PC-3 (cell line): ENCODE results near the gene UNK. TPM values are rescaled to one million over a fixed set of nuclear protein-coding genes. Genes with fewer than 3 reads are reported as not detected.

Source experiments
- ATAC-seq: fragments of 200-7000 bp; cut with Tn5 transposase; 2 replicates; pipeline ENCODE4 v1.9.1; 2020; ENCODE audit warnings: mild to moderate bottlenecking, moderate library complexity
- BruUV-seq: library from RNA; stranded (reverse); fragments of 400-500 nt; replicated peaks from 2 replicates; lab custom pipeline; 2021; lab: Mats Ljungman, UMichigan
- CTCF ChIA-PET: fragments of 300-600 bp; sonication (Branson Sonifier 250); formaldehyde crosslinking; loops from one replicate; lab custom pipeline; 2022; ENCODE audit warnings: antibody characterized with exemption; lab: Charles Lee
- POLR2A ChIA-PET: fragments of 300-600 bp; sonication (Branson Sonifier 250); formaldehyde crosslinking; loops from one replicate; lab custom pipeline; 2022; ENCODE audit warnings: antibody characterized with exemption; ENCODE audit not compliant: unreplicated experiment; lab: Charles Lee
- DNase-seq: peaks from one replicate; pipeline ENCODE4 v3.0.0-alpha.2; 2015
- H2AFZ ChIP-seq: fragments of 300-600 bp; sonication (generic); 2 replicates; pipeline ENCODE4 v1.6.0; 2016; ENCODE audit warnings: antibody characterized with exemption, low read length
- H3F3A ChIP-seq: fragments of 300-600 bp; sonication (generic); one replicate; pipeline ENCODE4 v1.6.0; 2017; ENCODE audit warnings: antibody characterized with exemption, low read length, control low read depth, mild to moderate bottlenecking; ENCODE audit not compliant: unreplicated experiment
- H3K27ac ChIP-seq: fragments of 300-600 bp; sonication (generic); 2 replicates; pipeline ENCODE4 v1.5.1; 2016; ENCODE audit warnings: mild to moderate bottlenecking, low read length
- H3K27me3 ChIP-seq: fragments of 300-600 bp; sonication (generic); 2 replicates; pipeline ENCODE4 v1.6.1; 2016; ENCODE audit warnings: low read length, mixed read lengths
- H3K36me3 ChIP-seq: fragments of 300-600 bp; sonication (generic); 2 replicates; pipeline ENCODE4 v1.6.1; 2016; ENCODE audit warnings: low read depth, mixed run types, low read length, mixed read lengths
- H3K4me1 ChIP-seq: fragments of 300-600 bp; sonication (generic); 2 replicates; pipeline ENCODE4 v1.5.1; 2016; ENCODE audit warnings: low read length; ENCODE audit not compliant: insufficient read depth
- H3K4me2 ChIP-seq: fragments of 300-600 bp; sonication (generic); 2 replicates; pipeline ENCODE4 v1.6.0; 2016; ENCODE audit warnings: low read length
- H3K4me3 ChIP-seq: fragments of 300-600 bp; sonication (generic); 2 replicates; pipeline ENCODE4 v1.5.1; 2016; ENCODE audit warnings: mild to moderate bottlenecking, low read length, mixed read lengths
- H3K79me2 ChIP-seq: fragments of 300-600 bp; sonication (generic); 2 replicates; pipeline ENCODE4 v1.6.1; 2017; ENCODE audit warnings: low read length, mixed read lengths
- H3K9ac ChIP-seq: fragments of 300-600 bp; sonication (generic); 2 replicates; pipeline ENCODE4 v1.6.0; 2016; ENCODE audit warnings: mild to moderate bottlenecking, low read length
- H3K9me2 ChIP-seq: fragments of 300-600 bp; sonication (generic); replicated peaks from 2 replicates; pipeline ENCODE4 v1.6.1; 2016; ENCODE audit warnings: mixed run types, low read length, mixed read lengths
- H3K9me3 ChIP-seq: fragments of 300-600 bp; sonication (generic); 2 replicates; pipeline ENCODE4 v1.6.1; 2016; ENCODE audit warnings: low read length, mixed read lengths
- H4K20me1 ChIP-seq: fragments of 300-600 bp; sonication (generic); 2 replicates; pipeline ENCODE4 v1.6.1; 2016; ENCODE audit warnings: low read length, mixed read lengths
- CTCF ChIP-seq: fragments of 300-600 bp; sonication (generic); conservative IDR thresholded peaks from 2 replicates; pipeline ENCODE4 v1.5.1; 2017; ENCODE audit warnings: antibody characterized with exemption, low read depth, mild to moderate bottlenecking, low read length
- EZH2 ChIP-seq: fragments of 300-600 bp; sonication (generic); IDR thresholded peaks from one replicate; pipeline ENCODE4 v1.6.1; 2017; ENCODE audit warnings: antibody characterized with exemption, mild to moderate bottlenecking, low read length; ENCODE audit not compliant: unreplicated experiment
- EZH2phosphoT487 ChIP-seq: fragments of 300-600 bp; sonication (generic); IDR thresholded peaks from 2 replicates; pipeline ENCODE4 v1.6.1; 2018; ENCODE audit warnings: mild to moderate bottlenecking, antibody characterized with exemption, low read length, borderline replicate concordance
- intact Hi-C: fragments of 100-400 bp; cut with micrococcal nuclease; formaldehyde crosslinking; loops from 2 replicates; pipeline ENCODE4 v1.9.0; 2023
- total RNA-seq: library from RNA; depleted of rRNA; stranded (reverse); fragments of >200 nt; gene quantifications from 2 replicates; pipeline ENCODE4 v1.2.3, GENCODE V29; 2014

The UNK gene
- total RNA-seq, 1 experiment from 2014 or later = 21.8 TPM

DNA sequence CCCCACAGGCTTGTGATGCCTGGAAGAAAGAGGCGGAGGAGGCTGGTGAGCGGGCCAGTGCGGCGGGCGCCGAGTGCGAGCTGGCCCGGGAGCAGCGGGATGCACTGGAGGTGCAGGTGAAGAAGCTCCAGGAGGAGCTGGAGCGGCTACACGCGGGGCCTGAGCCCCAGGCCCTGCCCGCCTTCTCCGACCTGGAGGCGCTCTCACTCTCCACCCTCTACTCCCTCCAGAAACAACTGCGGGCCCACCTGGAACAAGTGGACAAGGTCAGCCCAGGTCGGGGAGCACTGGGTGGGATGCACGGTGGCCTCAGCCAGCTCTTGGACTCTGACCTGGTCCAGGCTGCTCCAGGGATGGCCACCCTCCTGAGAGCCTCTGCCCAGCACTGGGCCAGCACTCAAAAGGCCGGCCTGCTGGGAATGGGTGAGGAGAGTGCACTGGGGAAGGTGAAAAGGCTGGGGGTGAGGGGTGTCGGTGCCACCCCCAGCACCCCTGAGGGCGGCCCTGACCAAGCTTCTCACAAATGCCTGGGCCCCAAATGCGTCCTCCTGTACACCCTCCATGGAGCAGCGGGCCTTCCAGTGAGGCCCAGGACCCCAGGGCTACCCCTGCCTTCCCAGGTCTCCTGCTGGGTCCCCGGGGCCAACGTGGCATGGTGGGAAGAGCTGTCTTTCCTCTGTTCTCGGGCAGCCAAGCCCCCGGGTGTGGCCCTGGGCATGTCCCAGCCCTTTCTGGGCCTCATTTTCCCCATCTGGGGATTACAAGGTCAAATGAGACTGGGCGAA, 38.8 kb downstream of the UNK start:
- no peaks in the 10 kb centered on the region for H3K79me2 ChIP-seq
- H3K9me2 ChIP-seq = no peaks in the 10 kb centered on the region
- intact Hi-C loops = no loop called here
- H3K9ac ChIP-seq = no peak overlapping the region
- no peak overlapping the region for H3K4me2 ChIP-seq
- ChIA-PET POLR2A (no interaction called here), CTCF (no interaction called here)
- TF ChIP-seq CTCF = no peak
- no peak for TF ChIP-seq EZH2
- no peak for TF ChIP-seq EZH2phosphoT487
- no peaks in the 10 kb centered on the region for H4K20me1 ChIP-seq
- no peak overlapping the region for H2AFZ ChIP-seq
- no peaks in the 10 kb centered on the region for H3K9me3 ChIP-seq
- DNase-seq = no peak
- ATAC-seq = no peak
- no peak overlapping the region for H3K4me3 ChIP-seq
- no TSS peak for BruUV-seq
- no peaks in the 10 kb centered on the region for H3K4me1 ChIP-seq
- H3F3A ChIP-seq = no peaks in the 10 kb centered on the region
- no peaks in the 10 kb centered on the region for H3K27me3 ChIP-seq
- no peak overlapping the region for H3K27ac ChIP-seq
- H3K36me3 ChIP-seq = peaks cover 13% of the 10 kb centered on the region; the same call in 1 of the 2 replicates

DNA sequence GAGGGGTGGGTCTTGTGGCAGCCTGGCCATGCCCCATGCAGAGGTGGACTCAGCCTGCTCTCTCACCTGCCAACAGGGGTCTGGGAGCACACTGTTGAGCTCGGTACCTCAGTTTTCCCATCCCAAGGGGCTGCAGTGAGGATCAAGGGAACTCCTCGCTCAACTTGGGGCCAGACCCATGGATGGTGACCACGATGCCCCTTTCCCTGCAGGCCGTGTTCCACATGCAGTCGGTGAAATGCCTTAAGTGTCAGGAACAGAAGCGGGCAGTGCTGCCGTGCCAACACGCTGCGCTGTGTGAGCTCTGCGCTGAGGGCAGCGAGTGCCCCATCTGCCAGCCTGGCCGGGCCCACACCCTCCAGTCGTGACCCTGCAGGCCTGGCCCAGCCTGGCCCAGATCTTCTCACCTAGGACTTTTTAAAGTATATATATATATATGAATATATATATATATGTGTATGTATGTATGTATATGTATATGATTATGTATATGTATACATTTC, 39.5 kb downstream of the UNK start:
- Histone ChIP-seq H3F3A (no peaks in the 10 kb centered on the region), H4K20me1 (no peaks in the 10 kb centered on the region), H2AFZ (no peak overlapping the region), H3K9me3 (no peaks in the 10 kb centered on the region), H3K4me1 (no peaks in the 10 kb centered on the region), H3K4me2 (no peak overlapping the region), H3K27me3 (no peaks in the 10 kb centered on the region), H3K79me2 (no peaks in the 10 kb centered on the region), H3K4me3 (no peak overlapping the region), H3K9ac (no peak overlapping the region), H3K9me2 (no peaks in the 10 kb centered on the region), H3K36me3 (peaks cover 10% of the 10 kb centered on the region; the same call in 1 of the 2 replicates), H3K27ac (no peak overlapping the region)
- POLR2A ChIA-PET = interaction anchor here (1.1 kb wide), 1 partner anchor 44 kb away, joined by 3 read pairs; a partner anchor contains a TSS
- intact Hi-C loops = no loop called here
- CTCF ChIA-PET = no interaction called here
- DNase-seq = no peak
- BruUV-seq = no TSS peak
- TF ChIP-seq EZH2phosphoT487 (no peak), CTCF (no peak), EZH2 (no peak)
- ATAC-seq = no peak

- Histone ChIP-seq H3K9me3 (no peaks in the 10 kb centered on the region), H3K27me3 (no peaks in the 10 kb centered on the region), H3K36me3 (peaks cover 11% of the 10 kb centered on the region; the same call in 1 of the 2 replicates), H3K4me3 (no peak overlapping the region), H3K79me2 (no peaks in the 10 kb centered on the region), H3K4me1 (no peaks in the 10 kb centered on the region), H3F3A (no peaks in the 10 kb centered on the region), H3K27ac (no peak overlapping the region), H2AFZ (no peak overlapping the region), H3K9ac (no peak overlapping the region), H4K20me1 (no peaks in the 10 kb centered on the region), H3K4me2 (no peak overlapping the region), H3K9me2 (no peaks in the 10 kb centered on the region)
- POLR2A ChIA-PET = interaction anchor here (1.1 kb wide), 1 partner anchor 45 kb away, joined by 3 read pairs; a partner anchor contains a TSS
- no peak for TF ChIP-seq EZH2phosphoT487
- TF ChIP-seq EZH2 = no peak
- TF ChIP-seq CTCF = no peak
- DNase-seq = no peak
- ATAC-seq = no peak
- intact Hi-C loops = no loop called here
- no TSS peak for BruUV-seq
- CTCF ChIA-PET = interaction anchor here (0.6 kb wide), 1 partner anchor 28 kb away, joined by 4 read pairs; no protein-coding TSS in a partner anchor
These were observed 40.1 kb downstream of the UNK start for GRCh38 chr17:75824666-75825065.
